Measurements from ENCODE around the gene MEAK7. TPM values are rescaled to one million over a fixed set of nuclear protein-coding genes. Genes with fewer than 3 reads are reported as not detected.

MEAK7 gene
- total RNA-seq, 1 experiment from 2014 or later, result 19.2 TPM

- Histone ChIP-seq H3F3A (ENCODE audit: low read length, unreplicated experiment) (no peaks in the 10 kb centered on the region), H3K27me3 (ENCODE audit: low read length) (no peaks in the 10 kb centered on the region), H3K4me2 (ENCODE audit: low read length) (no peak overlapping the region), H3K36me3 (ENCODE audit: low read depth, low read length) (no peaks in the 10 kb centered on the region), H3K4me3 (ENCODE audit: low read length) (no peak overlapping the region), H2AFZ (ENCODE audit: low read length) (no peak overlapping the region), H3K79me2 (ENCODE audit: low read length) (no peaks in the 10 kb centered on the region), H4K20me1 (ENCODE audit: low read length) (no peaks in the 10 kb centered on the region), H3K4me1 (ENCODE audit: insufficient read depth, low read length) (no peaks in the 10 kb centered on the region), H3K9me2 (replicated peaks; ENCODE audit: low read length) (no peaks in the 10 kb centered on the region), H3K9me3 (ENCODE audit: low read length) (no peaks in the 10 kb centered on the region), H3K9ac (ENCODE audit: low read length) (no peak overlapping the region), H3K27ac (ENCODE audit: low read length) (no peak overlapping the region)
- ChIA-PET CTCF (no interaction called here), POLR2A (ENCODE audit: unreplicated experiment) (no interaction called here)
- no TSS peak for BruUV-seq (replicated peaks)
- DNase-seq (no peak), ATAC-seq (no peak)
- TF ChIP-seq CTCF (conservative IDR thresholded peaks at IDR 0.05; ENCODE audit: low read depth, low read length) (no peak), EZH2phosphoT487 (IDR thresholded peaks at IDR 0.05; ENCODE audit: borderline replicate concordance, low read length) (no peak), EZH2 (IDR thresholded peaks at IDR 0.05; ENCODE audit: low read length, unreplicated experiment) (no peak)
- intact Hi-C loops (cut with micrococcal nuclease), result no loop called here
Measured at GRCh38 chr16:84531671-84532111, 27.2 kb upstream of the MEAK7 start.

- BruUV-seq (replicated peaks), result no TSS peak
- Histone ChIP-seq H3K79me2 (ENCODE audit: low read length) (no peaks in the 10 kb centered on the region), H3K27ac (ENCODE audit: low read length) (no peak overlapping the region), H4K20me1 (ENCODE audit: low read length) (no peaks in the 10 kb centered on the region), H3K4me2 (ENCODE audit: low read length) (no peak overlapping the region), H3K27me3 (ENCODE audit: low read length) (no peaks in the 10 kb centered on the region), H2AFZ (ENCODE audit: low read length) (no peak overlapping the region), H3K9ac (ENCODE audit: low read length) (no peak overlapping the region), H3K36me3 (ENCODE audit: low read depth, low read length) (no peaks in the 10 kb centered on the region), H3K4me3 (ENCODE audit: low read length) (no peak overlapping the region), H3F3A (ENCODE audit: low read length, unreplicated experiment) (no peaks in the 10 kb centered on the region), H3K4me1 (ENCODE audit: insufficient read depth, low read length) (no peaks in the 10 kb centered on the region), H3K9me2 (replicated peaks; ENCODE audit: low read length) (no peaks in the 10 kb centered on the region), H3K9me3 (ENCODE audit: low read length) (no peaks in the 10 kb centered on the region)
- ATAC-seq (no peak), DNase-seq (no peak)
- ChIA-PET POLR2A (ENCODE audit: unreplicated experiment) (no interaction called here), CTCF (no interaction called here)
- intact Hi-C loops (cut with micrococcal nuclease), result no loop called here
- TF ChIP-seq EZH2phosphoT487 (IDR thresholded peaks at IDR 0.05; ENCODE audit: borderline replicate concordance, low read length) (no peak), CTCF (conservative IDR thresholded peaks at IDR 0.05; ENCODE audit: low read depth, low read length) (no peak), EZH2 (IDR thresholded peaks at IDR 0.05; ENCODE audit: low read length, unreplicated experiment) (no peak)
Measured at GRCh38 chr16:84530590-84530989, 26.1 kb upstream of the MEAK7 start.

GRCh38 chr16:84529607-84530006 lies 25.1 kb upstream of the MEAK7 start:
- TF ChIP-seq EZH2phosphoT487 (IDR thresholded peaks at IDR 0.05; ENCODE audit: borderline replicate concordance, low read length) (no peak), CTCF (conservative IDR thresholded peaks at IDR 0.05; ENCODE audit: low read depth, low read length) (no peak), EZH2 (IDR thresholded peaks at IDR 0.05; ENCODE audit: low read length, unreplicated experiment) (no peak)
- H3K4me2 ChIP-seq (ENCODE audit: low read length), result no peak overlapping the region
- no peak for DNase-seq
- no TSS peak for BruUV-seq (replicated peaks)
- no peak for ATAC-seq
- H3K9me3 ChIP-seq (ENCODE audit: low read length), result no peaks in the 10 kb centered on the region
- no peak overlapping the region for H2AFZ ChIP-seq (ENCODE audit: low read length)
- no peaks in the 10 kb centered on the region for H3F3A ChIP-seq (ENCODE audit: low read length, unreplicated experiment)
- no peaks in the 10 kb centered on the region for H3K9me2 ChIP-seq (replicated peaks; ENCODE audit: low read length)
- H3K36me3 ChIP-seq (ENCODE audit: low read depth, low read length), result no peaks in the 10 kb centered on the region
- ChIA-PET CTCF (no interaction called here), POLR2A (ENCODE audit: unreplicated experiment) (no interaction called here)
- H4K20me1 ChIP-seq (ENCODE audit: low read length), result no peaks in the 10 kb centered on the region
- no peaks in the 10 kb centered on the region for H3K27me3 ChIP-seq (ENCODE audit: low read length)
- no peaks in the 10 kb centered on the region for H3K4me1 ChIP-seq (ENCODE audit: insufficient read depth, low read length)
- H3K27ac ChIP-seq (ENCODE audit: low read length), result no peak overlapping the region
- no peaks in the 10 kb centered on the region for H3K79me2 ChIP-seq (ENCODE audit: low read length)
- H3K4me3 ChIP-seq (ENCODE audit: low read length), result no peak overlapping the region
- no peak overlapping the region for H3K9ac ChIP-seq (ENCODE audit: low read length)
- intact Hi-C loops (cut with micrococcal nuclease), result no loop called here
